ENCODE results near the gene NINL.
"Not testable (repeated sequence)": the region's sequence is repeated elsewhere in the genome, so short reads cannot be mapped to it uniquely, and the experiment has no call there.

Gene NINL

GRCh38 chr20:25552977-25553376, 32.4 kb downstream of the NINL start:
- no peak for DNase-seq (ENCODE audit: low read depth, low spot score)

- peak; percentile 43 for DNase-seq (ENCODE audit: low read depth, low spot score)
Measured at GRCh38 chr20:25551413-25552215, 33.7 kb downstream of the NINL start.

GRCh38 chr20:25550645-25551337, 34.5 kb downstream of the NINL start:
- DNase-seq (ENCODE audit: low read depth, low spot score), result not testable (repeated sequence)

- no peak for DNase-seq (ENCODE audit: low read depth, low spot score)
Measured at GRCh38 chr20:25549843-25550477, 35.4 kb downstream of the NINL start.

- no peak for DNase-seq (ENCODE audit: low read depth, low spot score)
Measured at GRCh38 chr20:25549172-25549773, 36.1 kb downstream of the NINL start.

- no peak for DNase-seq (ENCODE audit: low read depth, low spot score)
Measured at GRCh38 chr20:25548613-25549086, 36.7 kb downstream of the NINL start.

GRCh38 chr20:25547999-25548398, 37.3 kb downstream of the NINL start:
- no peak for DNase-seq (ENCODE audit: low read depth, low spot score)

- no peak for DNase-seq (ENCODE audit: low read depth, low spot score)
Measured at GRCh38 chr20:25547063-25547462, 38.3 kb downstream of the NINL start.

GRCh38 chr20:25546048-25546447, 39.3 kb downstream of the NINL start:
- DNase-seq (ENCODE audit: low read depth, low spot score), result no peak

- no peak for DNase-seq (ENCODE audit: low read depth, low spot score)
Measured at GRCh38 chr20:25545171-25545570, 40.2 kb downstream of the NINL start.

- DNase-seq (ENCODE audit: low read depth, low spot score), result no peak
Measured at GRCh38 chr20:25544734-25545133, 40.6 kb downstream of the NINL start.

GRCh38 chr20:25544311-25544710, 41.0 kb downstream of the NINL start:
- DNase-seq (ENCODE audit: low read depth, low spot score), result no peak

- DNase-seq (ENCODE audit: low read depth, low spot score), result no peak
Measured at GRCh38 chr20:25543068-25543467, 42.3 kb downstream of the NINL start.

- DNase-seq (ENCODE audit: low read depth, low spot score), result no peak
Measured at GRCh38 chr20:25541676-25542075, 43.7 kb downstream of the NINL start.

GRCh38 chr20:25539742-25540672, 45.3 kb downstream of the NINL start:
- peak; percentile 39 for DNase-seq (ENCODE audit: low read depth, low spot score)

- no peak for DNase-seq (ENCODE audit: low read depth, low spot score)
Measured at GRCh38 chr20:25538838-25539665, 46.3 kb downstream of the NINL start.

GRCh38 chr20:25537890-25538289, 47.4 kb downstream of the NINL start:
- DNase-seq (ENCODE audit: low read depth, low spot score), result no peak

- DNase-seq (ENCODE audit: low read depth, low spot score), result no peak
Measured at GRCh38 chr20:25535762-25536161, 49.6 kb downstream of the NINL start.

- DNase-seq (ENCODE audit: low read depth, low spot score), result no peak
Measured at GRCh38 chr20:25534845-25535244, 50.5 kb downstream of the NINL start.
